GM23248 (cell line): ENCODE measurements around the gene FCER2. TPM values are rescaled to one million over a fixed set of nuclear protein-coding genes. Genes with fewer than 3 reads are reported as not detected.
A peak's percentile ranks its signal among the peaks of the same experiment; 100 is the strongest.

ENCODE experiments used
- DNase-seq: peaks from one replicate; pipeline ENCODE4 v3.0.0-alpha.2; 2015
- H2AFZ ChIP-seq: fragments of 200-600 bp; sonication (generic); 2 replicates; pipeline ENCODE4 v1.6.1; 2016; ENCODE audit warnings: antibody characterized with exemption
- H3F3A ChIP-seq: fragments of 200-600 bp; sonication (generic); 2 replicates; pipeline ENCODE4 v1.6.1; 2016; ENCODE audit warnings: mild to moderate bottlenecking, antibody characterized with exemption, mixed run types; ENCODE audit not compliant: insufficient read depth
- H3K27ac ChIP-seq: fragments of 200-600 bp; sonication (generic); 2 replicates; pipeline ENCODE4 v1.5.1; 2016; ENCODE audit warnings: mild to moderate bottlenecking
- H3K27me3 ChIP-seq: fragments of 200-600 bp; sonication (generic); replicated peaks from 2 replicates; pipeline ENCODE4 v1.6.1; 2016; ENCODE audit warnings: mild to moderate bottlenecking; ENCODE audit not compliant: insufficient read depth
- H3K36me3 ChIP-seq: fragments of 200-600 bp; sonication (generic); 2 replicates; pipeline ENCODE4 v1.6.1; 2016; ENCODE audit warnings: low read depth, mild to moderate bottlenecking
- H3K4me1 ChIP-seq: fragments of 200-600 bp; sonication (generic); 2 replicates; pipeline ENCODE4 v1.6.1; 2016; ENCODE audit warnings: mild to moderate bottlenecking; ENCODE audit not compliant: insufficient read depth
- H3K4me2 ChIP-seq: fragments of 200-600 bp; sonication (generic); one replicate; pipeline ENCODE4 v1.6.1; 2016; ENCODE audit warnings: mild to moderate bottlenecking; ENCODE audit not compliant: unreplicated experiment
- H3K4me3 ChIP-seq: fragments of 200-600 bp; sonication (generic); 2 replicates; pipeline ENCODE4 v1.5.1; 2016; ENCODE audit warnings: mild to moderate bottlenecking
- H3K79me2 ChIP-seq: fragments of 200-600 bp; sonication (generic); 2 replicates; pipeline ENCODE4 v1.6.1; 2016; ENCODE audit warnings: mild to moderate bottlenecking; ENCODE audit not compliant: insufficient read depth
- H3K9ac ChIP-seq: fragments of 200-600 bp; sonication (generic); 2 replicates; pipeline ENCODE4 v1.6.1; 2016; ENCODE audit warnings: mild to moderate bottlenecking
- H3K9me2 ChIP-seq: fragments of 200-600 bp; sonication (generic); 2 replicates; pipeline ENCODE4 v1.6.1; 2016; ENCODE audit warnings: mixed run types, mild to moderate bottlenecking, moderate library complexity; ENCODE audit not compliant: insufficient read depth
- H3K9me3 ChIP-seq: fragments of 200-600 bp; sonication (generic); one replicate; pipeline ENCODE4 v1.6.1; 2017; ENCODE audit warnings: low read depth
- H4K20me1 ChIP-seq: fragments of 200-600 bp; sonication (generic); 2 replicates; pipeline ENCODE4 v1.6.0; 2016; ENCODE audit not compliant: insufficient read depth
- EZH2 ChIP-seq: fragments of 200-600 bp; sonication (generic); IDR thresholded peaks from 2 replicates; pipeline ENCODE4 v1.6.1; 2018; ENCODE audit warnings: antibody characterized with exemption, mild to moderate bottlenecking; ENCODE audit not compliant: insufficient read depth, poor library complexity, severe bottlenecking
- EZH2phosphoT487 ChIP-seq: fragments of 200-600 bp; sonication (generic); IDR thresholded peaks from 2 replicates; pipeline ENCODE4 v1.6.1; 2018; ENCODE audit warnings: antibody characterized with exemption, moderate library complexity, mild to moderate bottlenecking, low read depth; ENCODE audit not compliant: insufficient read depth
- WGBS, 2 experiments: methylation state at CpG; one replicate each; pipeline ENCODE4 v1.1.6; 2015 to 2017; ENCODE audit warnings: low lambda C conversion rate in 2 of 2, low coverage in 1 of 2; ENCODE audit errors: missing lambda C conversion rate in 2 of 2; 5-methylcytosine and 5-hydroxymethylcytosine counted together
- in situ Hi-C: fragments of 300-500 bp; cut with MboI; formaldehyde crosslinking; loops from 2 replicates; pipeline ENCODE4 v1.15.0; 2020
- polyA plus RNA-seq: library from polyadenylated mRNA; unstranded; fragments of >200 nt; fragmentation: Nextera tagmentation; extraction: Ambion mirVana; gene quantifications from 2 replicates; pipeline ENCODE4 v1.2.1, GENCODE V29; 2016
- total RNA-seq: library from RNA; depleted of rRNA; stranded (reverse); fragments of >200 nt; shearing (Covaris generic); gene quantifications from 2 replicates; pipeline ENCODE4 v1.2.3, GENCODE V29; 2014

FCER2 gene
- total and polyA plus RNA-seq, 2 experiments from 2014 or later, result not detected

- in situ Hi-C loops, result loop anchor here (10.0 kb wide), 1 partner anchor 112 kb away; no protein-coding TSS in a partner anchor
- Histone ChIP-seq H3K9me3 (no peaks in the 10 kb centered on the region), H3K27me3 (peaks cover 11% of the 10 kb centered on the region; the same call in 1 of the 2 replicates), H3K4me1 (no peaks in the 10 kb centered on the region), H3K4me3 (no peak overlapping the region), H3K4me2 (no peak overlapping the region), H3K79me2 (peaks cover 7% of the 10 kb centered on the region), H3K9me2 (no peaks in the 10 kb centered on the region), H4K20me1 (no peaks in the 10 kb centered on the region), H2AFZ (no peak overlapping the region), H3K27ac (no peak overlapping the region), H3K9ac (no peak overlapping the region), H3F3A (no peaks in the 10 kb centered on the region), H3K36me3 (no peaks in the 10 kb centered on the region)
- TF ChIP-seq EZH2 (no peak), EZH2phosphoT487 (no peak)
- DNase-seq, result no peak
- WGBS, 2 experiments, result 5 to 10% methylated on average over 5 to 7 of the region's 7 CpGs
Measured at GRCh38 chr19:7676376-7676775, 25.6 kb downstream of the FCER2 start.

DNA sequence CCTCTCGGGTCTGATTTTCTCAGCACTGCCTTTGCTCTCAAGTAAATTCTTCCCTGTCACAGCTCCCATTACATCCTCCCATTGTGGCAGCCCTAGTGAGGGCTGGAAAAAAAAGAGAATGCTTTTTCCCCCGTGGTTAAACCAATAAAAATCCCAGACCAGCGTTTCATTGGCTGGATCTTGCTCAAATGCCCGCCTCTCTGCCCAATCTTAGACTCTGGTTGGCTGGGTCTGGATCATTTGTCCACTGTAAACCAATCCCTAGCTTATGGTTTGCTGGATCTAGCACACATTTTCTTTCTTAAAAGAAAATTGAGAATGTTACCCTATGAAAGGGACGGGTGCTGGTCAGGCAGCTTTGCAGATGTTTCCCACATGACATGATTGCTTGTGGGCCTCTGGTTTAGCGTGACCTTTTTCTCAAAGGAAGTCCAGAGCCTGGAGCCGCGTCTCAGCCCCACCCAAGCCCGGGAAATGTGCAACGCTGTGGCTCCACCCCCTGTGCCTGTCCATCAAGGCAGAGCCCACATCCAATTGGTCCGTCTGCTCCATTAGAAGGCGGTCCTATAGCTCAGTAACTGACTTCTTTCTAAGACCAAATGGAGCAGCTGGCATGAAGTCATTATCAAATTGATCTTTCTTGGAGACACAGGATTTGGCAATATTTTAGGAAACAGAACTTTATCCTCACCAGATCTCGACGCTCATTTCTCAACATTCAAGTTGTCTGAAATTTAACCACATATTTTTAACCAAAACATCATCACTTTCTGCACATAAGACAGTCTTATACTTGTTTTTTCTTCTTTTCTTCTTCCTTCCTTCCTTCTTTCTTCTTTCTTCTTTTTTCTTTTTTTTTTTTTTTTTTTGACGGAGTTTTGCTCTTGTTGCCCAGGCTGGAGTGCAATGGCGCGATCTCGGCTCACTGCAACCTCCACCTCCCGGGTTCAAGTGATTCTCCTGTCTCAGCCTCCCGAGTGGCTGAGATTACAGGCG, 27.6 kb downstream of the FCER2 start:
- peaks cover 18% of the 10 kb centered on the region for H3K27me3 ChIP-seq
- peak overlapping the region; percentile 46 for H2AFZ ChIP-seq
- H3K79me2 ChIP-seq, result no peaks in the 10 kb centered on the region
- H3F3A ChIP-seq, result no peaks in the 10 kb centered on the region
- in situ Hi-C loops, result loop anchor here (10.0 kb wide), 1 partner anchor 110 kb away; no protein-coding TSS in a partner anchor
- no peaks in the 10 kb centered on the region for H3K4me1 ChIP-seq
- no peak for TF ChIP-seq EZH2phosphoT487
- no peak for TF ChIP-seq EZH2
- no peaks in the 10 kb centered on the region for H4K20me1 ChIP-seq
- no peak overlapping the region for H3K27ac ChIP-seq
- 38 to 41% methylated on average over 20 to 21 of the region's 21 CpGs for WGBS, 2 experiments
- H3K9ac ChIP-seq, result no peak overlapping the region
- H3K4me2 ChIP-seq, result peak overlapping the region; percentile 5
- H3K36me3 ChIP-seq, result no peaks in the 10 kb centered on the region
- no peaks in the 10 kb centered on the region for H3K9me3 ChIP-seq
- no peaks in the 10 kb centered on the region for H3K9me2 ChIP-seq
- DNase-seq, result peak; percentile 74
- H3K4me3 ChIP-seq, result no peak overlapping the region

- no peaks in the 10 kb centered on the region for H3K4me1 ChIP-seq
- H3K4me3 ChIP-seq, result no peak overlapping the region
- no peaks in the 10 kb centered on the region for H3K9me2 ChIP-seq
- H2AFZ ChIP-seq, result no peak overlapping the region
- no peak overlapping the region for H3K9ac ChIP-seq
- H4K20me1 ChIP-seq, result no peaks in the 10 kb centered on the region
- H3F3A ChIP-seq, result no peaks in the 10 kb centered on the region
- TF ChIP-seq EZH2 (no peak), EZH2phosphoT487 (no peak)
- no peaks in the 10 kb centered on the region for H3K9me3 ChIP-seq
- WGBS, 2 experiments, result 26 to 36% methylated on average over 9 of the region's 9 CpGs
- DNase-seq, result no peak
- H3K79me2 ChIP-seq, result no peaks in the 10 kb centered on the region
- no peaks in the 10 kb centered on the region for H3K36me3 ChIP-seq
- H3K4me2 ChIP-seq, result no peak overlapping the region
- peaks cover 12% of the 10 kb centered on the region for H3K27me3 ChIP-seq
- in situ Hi-C loops, result loop anchor here (10.0 kb wide), 1 partner anchor 108 kb away; no protein-coding TSS in a partner anchor
- no peak overlapping the region for H3K27ac ChIP-seq
Measured at GRCh38 chr19:7672522-7672921, 29.4 kb downstream of the FCER2 start.

GRCh38 chr19:7670790-7671189, 31.1 kb downstream of the FCER2 start:
- H3K9me3 ChIP-seq, result no peaks in the 10 kb centered on the region
- H3K4me1 ChIP-seq, result no peaks in the 10 kb centered on the region
- H3F3A ChIP-seq, result no peaks in the 10 kb centered on the region
- 41 to 42% methylated on average over 8 to 9 of the region's 9 CpGs for WGBS, 2 experiments
- H3K9me2 ChIP-seq, result no peaks in the 10 kb centered on the region
- H3K4me3 ChIP-seq, result no peak overlapping the region
- TF ChIP-seq EZH2 (no peak), EZH2phosphoT487 (no peak)
- in situ Hi-C loops, result loop anchor here (10.0 kb wide), 1 partner anchor 106 kb away; no protein-coding TSS in a partner anchor
- H3K27me3 ChIP-seq, result peaks cover 8% of the 10 kb centered on the region
- H3K79me2 ChIP-seq, result no peaks in the 10 kb centered on the region
- no peak overlapping the region for H3K4me2 ChIP-seq
- H2AFZ ChIP-seq, result no peak overlapping the region
- H3K27ac ChIP-seq, result no peak overlapping the region
- H3K9ac ChIP-seq, result no peak overlapping the region
- no peak for DNase-seq
- H3K36me3 ChIP-seq, result no peaks in the 10 kb centered on the region
- no peaks in the 10 kb centered on the region for H4K20me1 ChIP-seq
